ENCODE results near the gene CHCHD3. TPM values are rescaled to one million over a fixed set of nuclear protein-coding genes. Genes with fewer than 3 reads are reported as not detected.

Gene CHCHD3
- total RNA-seq, 1 donor from 2014 or later: 50.6 TPM

DNA sequence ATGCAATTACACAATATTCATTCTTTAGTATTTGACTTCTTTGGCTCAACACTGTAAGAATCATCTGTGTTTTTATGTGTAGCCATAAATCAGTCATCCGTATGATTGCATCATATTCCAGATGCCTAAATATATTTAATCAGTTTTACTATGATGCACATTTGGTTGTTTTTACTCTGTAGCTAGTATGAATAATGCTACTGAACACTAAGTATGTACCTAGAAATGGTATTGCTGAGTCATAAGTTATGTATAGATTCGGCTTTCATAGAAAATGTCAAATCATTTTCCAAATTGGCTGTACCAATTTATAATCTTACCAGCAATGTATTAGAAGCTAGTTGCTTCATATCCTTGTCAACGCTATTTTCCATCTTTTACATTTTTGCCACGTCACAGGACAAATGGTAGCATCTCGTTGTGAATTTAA, 308.3 kb downstream of the CHCHD3 start:
- Histone ChIP-seq H3K27me3 (no peaks in the 10 kb centered on the region), H3K36me3 (no peaks in the 10 kb centered on the region), H3K4me3 (no peak overlapping the region), H3K4me1 (peaks cover 6% of the 10 kb centered on the region), H3K27ac (no peak overlapping the region), H3K9me3 (no peaks in the 10 kb centered on the region)
- no peak for DNase-seq (ENCODE audit: extremely low spot score in 2 of 2)
- intact Hi-C loops (cut with DNase I): no loop called here
- TF ChIP-seq POLR2AphosphoS5 (IDR thresholded peaks at IDR 0.05; ENCODE audit: insufficient read depth in 1 of 2, low read depth in 1 of 2): no peak
- TF ChIP-seq, protein P1, sequence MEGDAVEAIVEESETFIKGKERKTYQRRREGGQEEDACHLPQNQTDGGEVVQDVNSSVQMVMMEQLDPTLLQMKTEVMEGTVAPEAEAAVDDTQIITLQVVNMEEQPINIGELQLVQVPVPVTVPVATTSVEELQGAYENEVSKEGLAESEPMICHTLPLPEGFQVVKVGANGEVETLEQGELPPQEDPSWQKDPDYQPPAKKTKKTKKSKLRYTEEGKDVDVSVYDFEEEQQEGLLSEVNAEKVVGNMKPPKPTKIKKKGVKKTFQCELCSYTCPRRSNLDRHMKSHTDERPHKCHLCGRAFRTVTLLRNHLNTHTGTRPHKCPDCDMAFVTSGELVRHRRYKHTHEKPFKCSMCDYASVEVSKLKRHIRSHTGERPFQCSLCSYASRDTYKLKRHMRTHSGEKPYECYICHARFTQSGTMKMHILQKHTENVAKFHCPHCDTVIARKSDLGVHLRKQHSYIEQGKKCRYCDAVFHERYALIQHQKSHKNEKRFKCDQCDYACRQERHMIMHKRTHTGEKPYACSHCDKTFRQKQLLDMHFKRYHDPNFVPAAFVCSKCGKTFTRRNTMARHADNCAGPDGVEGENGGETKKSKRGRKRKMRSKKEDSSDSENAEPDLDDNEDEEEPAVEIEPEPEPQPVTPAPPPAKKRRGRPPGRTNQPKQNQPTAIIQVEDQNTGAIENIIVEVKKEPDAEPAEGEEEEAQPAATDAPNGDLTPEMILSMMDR (IDR thresholded peaks at IDR 0.05): no peak
- no peak for TF ChIP-seq POLR2A (IDR thresholded peaks at IDR 0.05)

DNA sequence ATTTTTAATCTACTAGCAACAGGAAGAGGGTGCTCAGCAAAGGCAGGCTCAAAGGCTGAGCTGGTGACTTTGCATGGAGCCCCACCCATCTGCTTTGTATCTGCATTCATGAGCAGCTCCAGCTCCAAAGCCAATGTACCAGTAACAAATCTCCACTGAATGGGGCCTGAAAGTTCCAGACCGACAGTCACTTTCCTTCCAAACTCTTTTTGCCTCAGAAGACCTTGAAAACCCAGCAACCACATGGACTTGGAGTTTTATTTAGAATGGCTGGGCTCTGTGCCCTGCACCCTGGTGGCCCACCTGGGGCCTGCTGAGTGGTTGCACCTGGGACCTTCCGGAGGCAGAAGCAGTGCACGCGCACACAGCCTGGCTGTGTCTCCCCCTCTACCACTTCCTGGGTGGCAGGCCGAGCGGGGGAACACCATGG, 310.6 kb downstream of the CHCHD3 start:
- H3K4me1 ChIP-seq: peaks cover 6% of the 10 kb centered on the region
- H3K27me3 ChIP-seq: no peaks in the 10 kb centered on the region
- DNase-seq (ENCODE audit: extremely low spot score in 2 of 2): no peak
- H3K36me3 ChIP-seq: no peaks in the 10 kb centered on the region
- H3K27ac ChIP-seq: no peak overlapping the region
- H3K9me3 ChIP-seq: no peaks in the 10 kb centered on the region
- intact Hi-C loops (cut with DNase I): no loop called here
- H3K4me3 ChIP-seq: no peak overlapping the region
- no peak for TF ChIP-seq POLR2AphosphoS5 (IDR thresholded peaks at IDR 0.05; ENCODE audit: insufficient read depth in 1 of 2, low read depth in 1 of 2)
- no peak for TF ChIP-seq POLR2A (IDR thresholded peaks at IDR 0.05)
- TF ChIP-seq, protein P1 (IDR thresholded peaks at IDR 0.05): no peak

DNA sequence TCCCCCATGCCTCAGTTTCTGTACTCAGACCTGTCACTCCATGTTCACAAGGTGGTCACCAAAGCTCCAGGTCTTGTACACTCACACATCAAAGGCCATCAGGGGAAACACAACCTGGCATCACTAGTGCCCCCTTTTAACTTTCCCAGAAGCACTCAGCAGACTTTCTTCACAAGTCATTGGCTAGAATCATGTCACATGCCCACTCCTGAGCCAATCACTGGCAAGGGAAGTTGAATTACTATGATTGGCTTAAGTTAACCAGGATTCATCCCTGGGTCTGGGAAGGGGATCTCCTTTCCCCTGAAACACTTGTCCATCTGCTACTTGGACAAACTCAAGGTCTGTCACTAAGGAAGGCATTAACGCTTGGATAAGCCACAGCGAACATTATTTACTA, 311.8 kb downstream of the CHCHD3 start:
- Histone ChIP-seq H3K27me3 (no peaks in the 10 kb centered on the region), H3K4me3 (no peak overlapping the region), H3K36me3 (no peaks in the 10 kb centered on the region), H3K4me1 (peaks cover 6% of the 10 kb centered on the region), H3K27ac (no peak overlapping the region), H3K9me3 (no peaks in the 10 kb centered on the region)
- DNase-seq (ENCODE audit: extremely low spot score in 2 of 2): no peak
- TF ChIP-seq POLR2A (IDR thresholded peaks at IDR 0.05): no peak
- intact Hi-C loops (cut with DNase I): no loop called here

DNA sequence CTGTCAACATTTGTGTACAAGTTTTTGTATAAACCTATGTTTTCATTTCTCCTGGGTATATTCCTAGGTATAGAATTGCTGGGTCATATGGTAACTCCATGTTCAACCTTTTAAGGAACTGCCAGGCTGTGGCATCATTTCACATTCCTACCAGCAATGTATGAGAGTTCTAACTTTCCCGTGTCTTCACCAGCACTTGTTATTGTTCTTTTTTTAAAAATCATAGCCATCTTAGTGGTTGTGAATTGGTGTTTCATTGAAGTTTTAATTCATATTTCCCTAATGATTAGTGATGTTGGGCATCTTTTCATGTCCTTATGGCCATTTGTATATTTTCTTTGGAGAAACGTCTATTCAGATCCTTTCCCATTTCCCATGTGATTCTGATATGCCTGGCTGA, 312.6 kb downstream of the CHCHD3 start:
- Histone ChIP-seq H3K9me3 (no peaks in the 10 kb centered on the region), H3K4me3 (no peak overlapping the region), H3K36me3 (no peaks in the 10 kb centered on the region), H3K4me1 (peaks cover 6% of the 10 kb centered on the region), H3K27me3 (no peaks in the 10 kb centered on the region), H3K27ac (no peak overlapping the region)
- intact Hi-C loops (cut with DNase I): no loop called here
- TF ChIP-seq POLR2A (IDR thresholded peaks at IDR 0.05) (no peak), POLR2AphosphoS5 (IDR thresholded peaks at IDR 0.05; ENCODE audit: insufficient read depth in 1 of 2, low read depth in 1 of 2) (no peak)
- TF ChIP-seq, protein P1 (IDR thresholded peaks at IDR 0.05): no peak
- no peak for DNase-seq (ENCODE audit: extremely low spot score in 2 of 2)

DNA sequence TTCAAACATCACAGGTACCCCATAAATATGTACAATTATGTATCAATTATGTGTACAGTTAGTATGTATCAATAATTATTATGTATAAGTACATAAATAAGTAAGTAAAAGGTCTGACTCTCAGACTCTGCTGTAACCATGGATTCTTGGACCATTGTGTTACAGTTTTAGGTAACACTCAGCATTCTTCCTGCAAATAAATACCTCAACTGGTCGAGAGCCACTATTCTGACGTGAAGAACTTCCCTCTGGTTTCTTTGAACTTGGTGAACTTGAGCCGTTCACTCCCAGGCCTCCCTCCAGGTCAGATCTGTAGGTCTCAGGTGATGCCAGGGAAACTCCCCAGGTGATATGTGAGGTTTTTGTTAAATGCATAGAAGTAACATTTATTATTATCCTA, 313.8 kb downstream of the CHCHD3 start:
- Histone ChIP-seq H3K4me1 (no peaks in the 10 kb centered on the region), H3K36me3 (no peaks in the 10 kb centered on the region), H3K9me3 (no peaks in the 10 kb centered on the region), H3K4me3 (no peak overlapping the region), H3K27ac (no peak overlapping the region), H3K27me3 (no peaks in the 10 kb centered on the region)
- DNase-seq (ENCODE audit: extremely low spot score in 2 of 2): no peak
- intact Hi-C loops (cut with DNase I): no loop called here
- TF ChIP-seq, protein P1 (IDR thresholded peaks at IDR 0.05): no peak
- no peak for TF ChIP-seq POLR2A (IDR thresholded peaks at IDR 0.05)
- TF ChIP-seq POLR2AphosphoS5 (IDR thresholded peaks at IDR 0.05; ENCODE audit: insufficient read depth in 1 of 2, low read depth in 1 of 2): no peak

DNA sequence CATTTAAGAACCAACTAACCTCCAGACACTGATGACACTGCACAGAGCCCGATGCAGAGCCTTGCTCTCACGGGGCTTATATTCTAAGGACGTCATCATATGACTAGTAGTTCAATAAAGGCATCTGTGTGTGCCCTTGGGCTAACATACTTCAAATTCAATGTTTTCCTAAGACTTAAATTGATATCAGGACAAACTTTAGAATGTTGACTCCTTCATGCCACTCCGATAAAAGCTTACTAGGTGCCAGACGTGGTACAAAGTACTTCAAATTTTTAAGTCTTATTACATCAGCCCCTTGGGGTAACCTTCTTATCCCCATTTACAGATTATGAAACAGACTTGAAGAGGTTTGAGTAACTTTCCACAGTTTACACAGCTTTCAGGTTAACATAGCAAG, 314.5 kb downstream of the CHCHD3 start:
- intact Hi-C loops (cut with DNase I): no loop called here
- DNase-seq (ENCODE audit: extremely low spot score in 2 of 2): no peak
- H3K27me3 ChIP-seq: no peaks in the 10 kb centered on the region
- no peaks in the 10 kb centered on the region for H3K9me3 ChIP-seq
- H3K27ac ChIP-seq: no peak overlapping the region
- TF ChIP-seq, protein P1 (IDR thresholded peaks at IDR 0.05): no peak
- TF ChIP-seq POLR2A (IDR thresholded peaks at IDR 0.05): no peak
- TF ChIP-seq POLR2AphosphoS5 (IDR thresholded peaks at IDR 0.05; ENCODE audit: insufficient read depth in 1 of 2, low read depth in 1 of 2): no peak
- H3K4me3 ChIP-seq: no peak overlapping the region
- H3K36me3 ChIP-seq: no peaks in the 10 kb centered on the region
- H3K4me1 ChIP-seq: no peaks in the 10 kb centered on the region

All from vagina (tissue), 2 donors.